Stimulated activated CD8-positive, alpha-beta memory T cell treated with anti-CD3 and anti-CD28 coated beads, Interleukin-2, amount 100 ng/mL, for 1 hour (primary cell): ENCODE data around the gene ENAH.
"Not testable (repeated sequence)": the region's sequence is repeated elsewhere in the genome, so short reads cannot be mapped to it uniquely, and the experiment has no call there.

Experiments
- DNase-seq, 2 donors: peaks; one replicate each; pipeline ENCODE4 v3.0.0-alpha.2; 2020; ENCODE audit warnings: low read depth in 2 of 2

The ENAH gene

DNA sequence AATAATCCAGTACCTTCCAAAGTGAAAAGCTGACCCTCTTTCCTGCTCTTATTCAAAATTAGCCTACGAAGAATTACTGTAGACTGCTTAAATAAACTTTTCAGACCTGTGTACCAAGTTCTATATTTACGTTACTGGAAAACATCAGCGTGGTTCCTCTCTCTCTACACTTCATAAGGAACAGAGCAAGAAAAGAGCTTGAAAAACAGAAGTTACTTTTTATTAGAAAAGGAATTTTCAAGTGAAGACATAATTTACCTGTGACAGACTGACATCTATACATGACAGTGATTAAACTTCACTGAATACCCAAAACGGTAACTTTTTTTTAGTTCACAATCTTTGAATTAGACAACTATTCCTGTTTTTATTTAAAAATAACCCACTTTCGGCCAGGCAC, 2.7 kb downstream of the ENAH start:
- no peak for DNase-seq

- DNase-seq = no peak
These were observed 7.6 kb downstream of the ENAH start for GRCh38 chr1:225645194-225645895.

- DNase-seq = no peak
These were observed 8.3 kb downstream of the ENAH start for GRCh38 chr1:225644666-225645065.

DNA sequence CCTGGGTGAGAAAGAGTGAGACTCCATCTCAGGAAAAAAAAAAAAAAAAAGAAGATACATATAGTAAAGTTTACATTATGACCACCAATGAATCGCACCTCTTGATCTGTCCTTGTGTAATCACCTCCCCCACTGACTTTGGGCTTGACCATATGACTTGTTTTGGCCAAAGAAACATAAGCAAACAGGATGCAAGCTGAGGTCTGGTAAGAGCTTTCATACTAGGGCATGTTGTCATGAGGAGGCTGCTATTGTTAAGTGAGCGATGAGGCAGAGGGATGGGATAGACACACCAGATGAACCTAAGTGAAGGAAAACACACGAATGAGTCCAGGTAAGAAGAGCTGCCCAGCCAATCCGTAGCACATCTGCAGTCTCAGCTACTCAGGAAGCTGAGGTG, 10.7 kb downstream of the ENAH start:
- no peak for DNase-seq

DNA sequence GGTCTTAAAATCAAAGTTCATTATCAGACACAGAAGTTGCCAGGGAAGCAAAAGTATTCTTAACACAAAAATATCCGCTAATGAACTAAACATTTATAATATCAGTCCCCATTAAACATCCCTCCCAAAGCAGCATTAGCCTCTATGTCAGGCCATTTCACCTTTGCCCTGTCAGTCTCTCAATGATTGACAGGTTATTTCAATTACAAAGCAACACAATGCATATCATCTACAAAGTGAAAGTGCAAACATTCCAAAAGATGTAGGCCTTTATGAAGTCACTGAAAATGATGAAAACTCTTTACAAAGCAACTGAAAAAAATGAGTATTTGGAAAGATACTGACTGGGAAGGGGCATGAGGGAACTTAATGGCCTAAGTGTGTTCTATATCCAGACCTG, 14.1 kb downstream of the ENAH start:
- no peak for DNase-seq

DNA sequence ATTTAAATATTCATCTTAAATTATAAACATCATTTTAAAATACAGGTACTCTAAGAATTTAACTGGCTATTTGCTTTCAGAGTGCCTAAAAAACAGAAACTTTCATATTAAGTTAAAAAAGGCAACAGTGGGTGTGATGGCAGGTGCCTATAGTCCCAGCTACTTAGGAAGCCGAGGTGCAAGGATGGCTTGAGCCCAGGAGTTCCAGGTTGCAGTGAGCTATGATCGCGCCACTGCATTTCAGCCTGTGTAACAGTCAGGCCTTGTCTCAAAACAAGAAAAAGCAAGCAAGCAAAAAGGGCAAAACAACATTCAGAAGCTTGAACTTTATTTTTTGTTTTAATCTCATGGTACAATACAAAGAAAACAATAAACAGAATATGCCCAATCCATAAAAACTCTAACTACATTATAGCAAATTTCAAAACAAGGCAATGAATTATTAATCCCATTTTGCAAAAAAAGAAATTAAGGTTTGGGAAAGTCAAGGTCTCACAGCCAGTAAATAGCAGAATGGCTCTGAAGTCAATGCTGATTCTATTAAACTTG, 15.2 kb downstream of the ENAH start:
- no peak for DNase-seq

DNA sequence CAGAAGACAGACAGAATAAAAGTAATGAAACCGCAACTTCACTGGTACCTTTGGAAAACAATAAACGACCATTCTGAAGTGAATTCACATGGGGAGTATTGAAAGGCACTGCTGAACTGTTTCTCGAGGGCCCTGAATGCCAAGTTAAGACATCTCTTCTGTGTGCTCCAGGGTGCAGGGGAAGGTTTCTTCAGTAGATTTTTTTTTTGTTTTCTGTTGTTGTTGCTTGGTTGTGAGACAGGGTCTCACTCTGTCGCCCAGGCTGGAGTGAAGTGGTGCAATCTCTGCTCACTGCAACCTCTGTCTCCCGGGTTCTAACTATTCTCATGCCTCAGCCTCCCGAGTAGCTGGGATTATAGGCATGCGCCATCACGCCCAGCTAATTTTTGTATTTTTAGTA, 15.9 kb downstream of the ENAH start:
- DNase-seq = not testable (repeated sequence)

- DNase-seq = no peak
These were observed 17.3 kb downstream of the ENAH start for GRCh38 chr1:225635649-225636048.

DNA sequence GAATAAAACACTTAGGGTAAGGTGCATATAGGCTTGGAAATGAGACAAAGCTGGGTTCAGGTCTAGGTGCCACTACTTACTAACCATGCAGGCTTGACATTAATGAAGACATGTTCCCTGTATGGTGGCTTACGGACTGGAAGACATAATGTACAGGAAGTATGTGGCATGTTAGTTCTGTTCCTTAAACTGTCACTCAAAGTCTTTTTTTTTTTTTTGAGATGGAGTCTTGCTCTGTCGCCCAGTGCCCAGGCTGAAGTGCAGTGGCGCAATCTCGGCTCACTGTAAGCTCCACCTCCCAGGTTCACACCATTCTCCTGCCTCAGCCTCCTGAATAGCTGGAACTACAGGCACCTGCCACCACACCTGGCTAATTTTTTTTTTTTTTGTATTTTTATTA, 20.1 kb downstream of the ENAH start:
- DNase-seq = not testable (repeated sequence)

DNA sequence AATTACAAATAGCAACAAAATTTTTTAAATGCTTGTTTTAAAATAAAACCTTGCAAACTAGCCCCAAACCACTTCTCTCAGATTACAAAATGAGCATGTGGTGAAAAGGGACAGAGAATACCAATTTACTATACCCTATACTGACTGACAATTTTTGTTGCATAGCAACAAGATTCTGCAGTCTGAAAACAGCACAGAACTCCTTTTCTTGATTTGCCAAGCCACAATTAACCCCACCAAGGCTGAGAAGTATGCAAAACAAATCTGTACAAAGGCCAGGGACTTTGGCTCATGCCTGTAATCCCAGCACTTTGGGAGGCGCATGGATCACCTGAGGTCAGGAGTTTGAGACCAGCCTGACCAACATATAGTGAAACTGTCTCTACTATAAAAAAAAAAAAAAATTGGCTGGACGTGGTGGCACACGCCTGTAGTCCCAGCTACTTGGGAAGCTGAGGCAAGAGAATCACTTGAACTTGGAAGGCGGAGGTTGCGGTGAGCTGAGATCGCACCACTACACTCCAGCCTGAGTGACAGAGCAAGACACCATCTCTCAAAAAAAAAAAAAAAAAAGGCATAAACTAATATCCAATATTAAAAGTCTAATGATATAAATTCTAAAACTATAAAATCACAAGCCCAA, 21.8 kb downstream of the ENAH start:
- no peak for DNase-seq

GRCh38 chr1:225629483-225629882, 23.4 kb downstream of the ENAH start:
- no peak for DNase-seq

GRCh38 chr1:225628794-225629193, 24.1 kb downstream of the ENAH start:
- not testable (repeated sequence) for DNase-seq

- no peak for DNase-seq
These were observed 25.5 kb downstream of the ENAH start for GRCh38 chr1:225627304-225627947.

- DNase-seq = no peak
These were observed 26.2 kb downstream of the ENAH start for GRCh38 chr1:225626698-225627097.

GRCh38 chr1:225617956-225618355, 35.0 kb downstream of the ENAH start:
- DNase-seq = no peak

DNA sequence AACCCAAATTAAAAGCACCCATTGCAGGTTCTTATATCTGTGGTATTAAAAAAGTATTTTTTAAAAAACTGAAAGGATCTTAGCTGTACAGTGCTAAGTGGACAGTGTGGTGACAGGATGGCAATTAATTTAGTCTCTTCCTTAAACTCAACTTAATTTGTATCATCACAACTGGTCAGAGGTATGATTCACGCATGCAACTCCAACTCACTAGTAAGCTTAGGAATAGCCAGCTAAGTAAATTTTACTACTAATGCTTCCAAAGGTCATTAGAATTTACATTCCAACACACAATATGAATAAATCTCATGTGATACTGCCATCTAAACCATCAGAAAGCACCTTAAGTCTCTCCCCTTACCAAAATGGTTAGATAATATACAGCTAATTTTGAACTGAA, 35.4 kb downstream of the ENAH start:
- DNase-seq = no peak

DNA sequence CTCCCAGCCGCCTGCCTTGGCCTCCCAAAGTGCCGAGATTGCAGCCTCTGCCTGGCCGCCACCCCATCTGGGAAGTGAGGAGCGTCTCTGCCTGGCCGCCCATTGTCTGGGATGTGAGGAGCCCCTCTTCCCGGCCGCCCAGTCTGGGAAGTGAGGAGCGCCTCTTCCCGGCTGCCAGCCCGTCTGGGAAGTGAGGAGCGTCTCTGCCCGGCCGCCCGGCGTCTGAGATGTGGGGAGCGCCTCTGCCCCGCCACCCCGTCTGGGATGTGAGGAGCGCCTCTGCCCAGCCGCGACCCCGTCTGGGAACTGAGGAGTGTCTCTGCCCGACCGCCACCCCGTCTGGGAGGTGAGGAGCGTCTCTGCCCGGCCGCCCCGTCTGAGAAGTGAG, 37.5 kb downstream of the ENAH start:
- DNase-seq = not testable (repeated sequence)

DNA sequence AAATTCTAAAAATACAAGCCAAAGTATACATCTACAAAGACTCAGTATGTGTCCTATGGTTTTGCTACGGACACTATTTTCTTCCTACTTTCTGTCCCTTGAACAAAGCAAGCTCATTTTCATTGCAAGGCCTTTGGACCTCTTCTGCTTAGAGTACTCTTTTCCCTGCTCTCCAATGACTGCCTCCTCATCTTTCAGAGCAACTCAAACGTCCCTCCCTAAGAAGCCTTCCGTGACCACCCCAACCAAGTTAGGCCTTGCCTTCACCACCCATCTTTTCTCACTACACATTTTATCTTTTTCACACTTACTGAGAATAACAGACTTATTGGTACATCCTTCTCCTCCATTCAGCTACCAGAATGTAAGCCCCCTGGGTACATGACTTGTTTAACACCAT, 39.9 kb downstream of the ENAH start:
- DNase-seq = no peak

DNA sequence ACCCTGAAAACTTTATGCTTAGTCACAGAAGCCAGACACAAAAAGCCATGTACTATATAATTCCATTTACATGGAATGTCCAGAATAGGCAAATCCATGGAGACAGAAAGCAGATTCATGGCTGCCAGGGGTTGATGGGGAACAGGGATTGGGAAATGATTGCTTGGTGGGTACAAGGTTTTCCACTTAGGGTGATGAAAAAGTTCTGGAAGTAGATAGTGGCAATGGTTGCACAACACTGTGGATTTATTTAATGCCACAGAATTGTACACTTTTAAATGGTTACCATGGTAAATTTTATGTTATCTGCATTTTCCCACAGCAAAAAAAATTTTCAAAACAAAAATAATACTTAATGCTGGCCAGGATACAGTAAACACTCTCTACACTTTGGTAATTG, 40.6 kb downstream of the ENAH start:
- no peak for DNase-seq

DNA sequence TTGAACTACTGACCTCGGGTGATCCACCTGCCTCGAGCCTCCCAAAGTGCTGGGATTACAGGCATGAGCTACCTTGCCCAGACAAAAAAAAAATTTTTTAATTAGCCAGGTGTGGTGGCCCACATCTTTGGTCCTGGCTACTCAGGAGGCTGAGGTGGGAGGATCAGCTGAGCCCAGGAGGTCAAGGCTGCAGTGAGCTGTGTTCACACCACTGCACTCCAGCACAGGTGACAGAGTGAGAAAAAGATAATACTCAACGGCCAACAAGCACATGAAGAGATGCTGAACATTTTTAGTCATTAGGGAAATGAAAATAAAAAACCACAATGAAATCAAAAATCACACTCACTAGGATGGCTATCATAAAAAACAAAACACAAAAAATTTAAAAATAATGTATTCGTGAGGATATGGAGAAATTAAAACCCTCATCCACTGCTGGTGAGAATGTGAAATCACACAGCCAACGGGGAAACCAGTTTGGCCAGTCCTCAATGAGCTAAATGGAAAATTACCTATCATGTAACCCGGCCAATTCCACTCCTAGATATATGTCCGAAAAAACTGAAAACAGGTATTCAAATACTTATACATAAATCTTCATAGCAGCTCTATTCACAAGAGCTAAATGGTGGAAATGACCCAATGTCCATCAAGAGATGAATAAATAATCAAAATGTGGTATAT, 41.2 kb downstream of the ENAH start:
- no peak for DNase-seq

DNA sequence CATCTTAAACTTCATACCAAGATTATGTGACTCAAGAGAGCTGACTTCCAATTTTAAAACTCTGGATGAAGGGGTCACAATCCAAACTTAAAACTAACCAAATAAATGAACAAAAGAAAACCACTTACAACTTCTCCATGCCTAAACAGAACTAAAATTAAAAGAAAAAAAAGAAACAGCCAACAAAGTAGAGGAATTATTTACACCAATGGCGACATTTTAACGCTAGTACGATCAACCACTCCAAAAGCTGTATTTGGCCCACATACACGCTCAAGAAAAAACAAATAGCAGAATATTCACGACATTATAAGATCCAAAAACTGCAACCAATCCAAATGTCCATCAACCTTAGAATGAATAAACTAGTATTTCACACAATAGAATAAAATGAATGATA, 42.4 kb downstream of the ENAH start:
- DNase-seq = no peak

GRCh38 chr1:225608014-225608796, 44.7 kb downstream of the ENAH start:
- DNase-seq = no peak
